ENCODE measurements around the gene FGF8.

GRCh38 chr10:101818872-101819633 is 43.1 kb upstream of the FGF8 start:
- TF ChIP-seq POLR2A (IDR thresholded peaks at IDR 0.05; ENCODE audit: low read length) (no peak), GATA1 (IDR thresholded peaks at IDR 0.05; ENCODE audit: low read depth, low read length) (no peak)

All from erythroblast (primary cell).